ENCODE data around the gene CIDEA. TPM values are rescaled to one million over a fixed set of nuclear protein-coding genes. Genes with fewer than 3 reads are reported as not detected.

The CIDEA gene
- total and polyA plus RNA-seq, 9 of the 15 experiments (the other 6 are each of a cell fraction or from before 2014, with no cell fraction given), result not detected

GRCh38 chr18:12287684-12288402, 33.7 kb downstream of the CIDEA start:
- no peaks in the 10 kb centered on the region for H4K20me1 ChIP-seq (replicated peaks; ENCODE audit: control insufficient read depth, insufficient read depth, low read length)
- FAIRE-seq (peak; percentile 85), DNase-seq (ENCODE audit: extremely low read depth in 1 of 4, low spot score in 3 of 4) (peak; percentile 66 to 85 (median 80)), ATAC-seq (peak; percentile 82)
- intact Hi-C loops (cut with micrococcal nuclease) (loop anchor here (2.0 kb wide), 1 partner anchor 15 kb away; no protein-coding TSS in a partner anchor), in situ Hi-C loops (cut with MboI) (no loop called here)
- H3K79me2 ChIP-seq (ENCODE audit: control insufficient read depth, insufficient read depth, low read length), result no peaks in the 10 kb centered on the region
- peak overlapping the region; percentile 33 for H3K4me3 ChIP-seq
- H3K4me1 ChIP-seq (replicated peaks in 1 of 2; ENCODE audit: control insufficient read depth in 2 of 2, insufficient read depth in 2 of 2, low read length in 2 of 2), result peaks cover 16 to 21% of the 10 kb centered on the region in 2 experiments; a peak in 4 of 5 replicates
- no peaks in the 10 kb centered on the region for H3K9me3 ChIP-seq (replicated peaks; ENCODE audit: control insufficient read depth, insufficient read depth, low read depth, low read length)
- POLR2A ChIA-PET, result interaction anchor here (0.5 to 1.7 kb wide), 4 partner anchors 89 to 583 kb away, joined by 3 to 5 read pairs (median 4); partner anchors contain the start of gene AFG3L2
- CTCF ChIA-PET (ENCODE audit: low intra/inter-chr PET ratio), result interaction anchor here (0.6 kb wide), 1 partner anchor 195 kb away, joined by 4 read pairs; no protein-coding TSS in a partner anchor
- no peaks in the 10 kb centered on the region for H3K36me3 ChIP-seq (ENCODE audit: control insufficient read depth, insufficient read depth, low read length)
- peak overlapping the region; percentile 88 for H2AFZ ChIP-seq (ENCODE audit: low read depth, low read length)
- H3K27me3 ChIP-seq (ENCODE audit: control insufficient read depth in 2 of 2, insufficient read depth in 2 of 2, low read length in 2 of 2), result no peaks in the 10 kb centered on the region
- peak overlapping the region; percentile 81 for H3K4me2 ChIP-seq (ENCODE audit: insufficient read depth, low read length)
- H3K9ac ChIP-seq (ENCODE audit: insufficient read depth in 1 of 2, low read depth in 2 of 2, low read length in 2 of 2), result peak overlapping the region; percentile 35 to 88; a peak in 3 of 4 replicates
- H3K27ac ChIP-seq (ENCODE audit: extremely low read depth, low read depth, low read length), result no peak overlapping the region
- WGBS (ENCODE audit: insufficient coverage, low coverage, missing lambda C conversion rate), result 18% methylated on average over 41 of the region's 41 CpGs
- no peaks in the 10 kb centered on the region for H3K9me1 ChIP-seq (ENCODE audit: control insufficient read depth, insufficient read depth, low read length)
- BruUV-seq (replicated peaks), result no TSS peak
- TF ChIP-seq NEUROD1 (IDR thresholded peaks at IDR 0.05; ENCODE audit: borderline replicate concordance, low read depth, low read length, partially characterized antibody) (peak; percentile 10), CBFA2T3 (IDR thresholded peaks at IDR 0.05) (peak; percentile 38; the same call in 1 of the 2 replicates), FOXA3 (CRISPR knock-in tag; conservative IDR thresholded peaks at IDR 0.05 in 1 of 2, IDR thresholded peaks at IDR 0.05 in 1 of 2) (no peak), BRD4 (IDR thresholded peaks at IDR 0.05) (no peak), PBX2 (CRISPR knock-in tag; IDR thresholded peaks at IDR 0.05; ENCODE audit: low read depth) (no peak), PBX2 (tag; conservative IDR thresholded peaks at IDR 0.05; ENCODE audit: low read depth) (no peak), KLF16 (IDR thresholded peaks at IDR 0.05) (no peak), NKRF (IDR thresholded peaks at IDR 0.05; ENCODE audit: borderline replicate concordance) (no peak), GATAD2B (IDR thresholded peaks at IDR 0.05; ENCODE audit: borderline replicate concordance) (no peak)
- TF ChIP-seq, protein P1, sequence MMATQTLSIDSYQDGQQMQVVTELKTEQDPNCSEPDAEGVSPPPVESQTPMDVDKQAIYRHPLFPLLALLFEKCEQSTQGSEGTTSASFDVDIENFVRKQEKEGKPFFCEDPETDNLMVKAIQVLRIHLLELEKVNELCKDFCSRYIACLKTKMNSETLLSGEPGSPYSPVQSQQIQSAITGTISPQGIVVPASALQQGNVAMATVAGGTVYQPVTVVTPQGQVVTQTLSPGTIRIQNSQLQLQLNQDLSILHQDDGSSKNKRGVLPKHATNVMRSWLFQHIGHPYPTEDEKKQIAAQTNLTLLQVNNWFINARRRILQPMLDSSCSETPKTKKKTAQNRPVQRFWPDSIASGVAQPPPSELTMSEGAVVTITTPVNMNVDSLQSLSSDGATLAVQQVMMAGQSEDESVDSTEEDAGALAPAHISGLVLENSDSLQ (IDR thresholded peaks at IDR 0.05), result no peak
- TF ChIP-seq, protein P2, sequence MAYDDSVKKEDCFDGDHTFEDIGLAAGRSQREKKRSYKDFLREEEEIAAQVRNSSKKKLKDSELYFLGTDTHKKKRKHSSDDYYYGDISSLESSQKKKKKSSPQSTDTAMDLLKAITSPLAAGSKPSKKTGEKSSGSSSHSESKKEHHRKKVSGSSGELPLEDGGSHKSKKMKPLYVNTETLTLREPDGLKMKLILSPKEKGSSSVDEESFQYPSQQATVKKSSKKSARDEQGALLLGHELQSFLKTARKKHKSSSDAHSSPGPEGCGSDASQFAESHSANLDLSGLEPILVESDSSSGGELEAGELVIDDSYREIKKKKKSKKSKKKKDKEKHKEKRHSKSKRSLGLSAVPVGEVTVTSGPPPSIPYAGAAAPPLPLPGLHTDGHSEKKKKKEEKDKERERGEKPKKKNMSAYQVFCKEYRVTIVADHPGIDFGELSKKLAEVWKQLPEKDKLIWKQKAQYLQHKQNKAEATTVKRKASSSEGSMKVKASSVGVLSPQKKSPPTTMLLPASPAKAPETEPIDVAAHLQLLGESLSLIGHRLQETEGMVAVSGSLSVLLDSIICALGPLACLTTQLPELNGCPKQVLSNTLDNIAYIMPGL (CRISPR knock-in tag; IDR thresholded peaks at IDR 0.05), result no peak
- TF ChIP-seq, protein P3, sequence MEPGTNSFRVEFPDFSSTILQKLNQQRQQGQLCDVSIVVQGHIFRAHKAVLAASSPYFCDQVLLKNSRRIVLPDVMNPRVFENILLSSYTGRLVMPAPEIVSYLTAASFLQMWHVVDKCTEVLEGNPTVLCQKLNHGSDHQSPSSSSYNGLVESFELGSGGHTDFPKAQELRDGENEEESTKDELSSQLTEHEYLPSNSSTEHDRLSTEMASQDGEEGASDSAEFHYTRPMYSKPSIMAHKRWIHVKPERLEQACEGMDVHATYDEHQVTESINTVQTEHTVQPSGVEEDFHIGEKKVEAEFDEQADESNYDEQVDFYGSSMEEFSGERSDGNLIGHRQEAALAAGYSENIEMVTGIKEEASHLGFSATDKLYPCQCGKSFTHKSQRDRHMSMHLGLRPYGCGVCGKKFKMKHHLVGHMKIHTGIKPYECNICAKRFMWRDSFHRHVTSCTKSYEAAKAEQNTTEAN (CRISPR knock-in tag; IDR thresholded peaks at IDR 0.05), result no peak

Data from K562 (cell line).